IMR-90 (cell line): Measurements from ENCODE around the gene C13orf46. TPM values are rescaled to one million over a fixed set of nuclear protein-coding genes. Genes with fewer than 3 reads are reported as not detected.
"Not testable (repeated sequence)": the region's sequence is repeated elsewhere in the genome, so short reads cannot be mapped to it uniquely, and the experiment has no call there.

Experiments used
- ATAC-seq: fragments of 200-7000 bp; cut with Tn5 transposase; 2 replicates; pipeline ENCODE4 v1.9.1; 2020; ENCODE audit warnings: low read depth, mild to moderate bottlenecking, moderate library complexity
- BruUV-seq: library from RNA; stranded (reverse); fragments of 400-500 nt; replicated peaks from 2 replicates; lab custom pipeline; 2021; lab: Mats Ljungman, UMichigan
- CTCF ChIA-PET: fragments of 300-600 bp; formaldehyde crosslinking; extraction: SDS; loops from one replicate; lab custom pipeline; 2021; ENCODE audit warnings: antibody characterized with exemption; lab: Yijun Ruan, JAX
- POLR2A ChIA-PET: fragments of 300-600 bp; sonication (Branson Sonifier 250); formaldehyde crosslinking; loops from one replicate; lab custom pipeline; 2022; ENCODE audit warnings: antibody characterized with exemption; ENCODE audit not compliant: unreplicated experiment; lab: Charles Lee
- DNase-seq: peaks from one replicate; pipeline ENCODE4 v3.0.0; 2013
- H2AFZ ChIP-seq: replicated peaks from 2 replicates; pipeline ENCODE3; 2013; ENCODE audit warnings: low read length, mild to moderate bottlenecking; ENCODE audit not compliant: poor library complexity
- H2AK5ac ChIP-seq: 2 replicates; pipeline ENCODE4 v1.6.1; 2013; ENCODE audit warnings: low read depth, low read length, inconsistent platforms
- H2AK9ac ChIP-seq: replicated peaks from 2 replicates; pipeline ENCODE3; 2013; ENCODE audit warnings: mild to moderate bottlenecking, low read depth, low read length, moderate library complexity; ENCODE audit not compliant: poor library complexity
- H2BK120ac ChIP-seq: 2 replicates; pipeline ENCODE4 v1.6.1; 2013; ENCODE audit warnings: low read depth, low read length, inconsistent platforms
- H2BK15ac ChIP-seq: 3 replicates; pipeline ENCODE4 v1.6.1; 2013; ENCODE audit warnings: low read depth, low read length, inconsistent platforms
- H2BK20ac ChIP-seq: 2 replicates; pipeline ENCODE4 v1.6.1; 2013; ENCODE audit warnings: low read depth, mild to moderate bottlenecking, inconsistent platforms, low read length, moderate library complexity
- H2BK5ac ChIP-seq: 2 replicates; pipeline ENCODE4 v1.6.1; 2013; ENCODE audit warnings: mild to moderate bottlenecking, low read depth, low read length, inconsistent platforms; ENCODE audit not compliant: poor library complexity, severe bottlenecking
- H3K14ac ChIP-seq: replicated peaks from 2 replicates; pipeline ENCODE4 v1.6.1; 2013; ENCODE audit warnings: low read depth, low read length, inconsistent platforms
- H3K18ac ChIP-seq: 2 replicates; pipeline ENCODE4 v1.6.1; 2013; ENCODE audit warnings: low read depth, low read length, control low read depth
- H3K23ac ChIP-seq: 2 replicates; pipeline ENCODE4 v1.6.1; 2013; ENCODE audit warnings: low read depth, low read length, inconsistent platforms
- H3K27ac ChIP-seq: 2 replicates; pipeline ENCODE4 v1.5.1; 2013; ENCODE audit warnings: mild to moderate bottlenecking, control low read depth, low read length; ENCODE audit not compliant: insufficient read depth
- H3K27me3 ChIP-seq: 2 replicates; pipeline ENCODE4 v1.6.1; 2013; ENCODE audit warnings: low read length; ENCODE audit not compliant: control insufficient read depth, insufficient read depth
- H3K36me3 ChIP-seq: 2 replicates; pipeline ENCODE4 v1.6.1; 2013; ENCODE audit warnings: low read length, mixed read lengths; ENCODE audit not compliant: control insufficient read depth, insufficient read depth
- H3K4ac ChIP-seq: 2 replicates; pipeline ENCODE4 v1.6.1; 2013; ENCODE audit warnings: low read depth, low read length, inconsistent platforms
- H3K4me1 ChIP-seq: 2 replicates; pipeline ENCODE4 v1.6.1; 2013; ENCODE audit warnings: low read length, mixed read lengths; ENCODE audit not compliant: control insufficient read depth, insufficient read depth
- H3K4me2 ChIP-seq: 2 replicates; pipeline ENCODE4 v1.6.1; 2013; ENCODE audit warnings: low read depth, mild to moderate bottlenecking, control low read depth, low read length, moderate library complexity
- H3K4me3 ChIP-seq: 2 replicates; pipeline ENCODE4 v1.5.1; 2013; ENCODE audit warnings: low read depth, mild to moderate bottlenecking, control low read depth, low read length, moderate library complexity; ENCODE audit not compliant: insufficient read depth
- H3K56ac ChIP-seq: 2 replicates; pipeline ENCODE4 v1.6.1; 2013; ENCODE audit warnings: low read length, inconsistent platforms; ENCODE audit not compliant: insufficient read depth; ENCODE audit errors: extremely low read depth
- H3K79me1 ChIP-seq, 2 experiments: 2 replicates each; pipeline ENCODE4 v1.6.1; 2013; ENCODE audit warnings: low read length in 2 of 2, inconsistent platforms in 1 of 2, low read depth in 1 of 2
- H3K9ac ChIP-seq: 2 replicates; pipeline ENCODE4 v1.6.1; 2013; ENCODE audit warnings: low read depth, low read length, control low read depth
- H3K9me1 ChIP-seq: 2 replicates; pipeline ENCODE4 v1.6.1; 2013; ENCODE audit warnings: low read length, inconsistent platforms; ENCODE audit not compliant: insufficient read depth
- H3K9me3 ChIP-seq: 2 replicates; pipeline ENCODE4 v1.6.1; 2013; ENCODE audit warnings: low read length; ENCODE audit not compliant: control insufficient read depth, insufficient read depth
- H4K20me1 ChIP-seq: 2 replicates; pipeline ENCODE4 v1.6.1; 2013; ENCODE audit warnings: low read length, inconsistent platforms; ENCODE audit not compliant: insufficient read depth
- H4K5ac ChIP-seq: 2 replicates; pipeline ENCODE4 v1.6.1; 2013; ENCODE audit warnings: mild to moderate bottlenecking, low read depth, low read length, control low read depth
- H4K8ac ChIP-seq, 2 experiments: 2 replicates each; pipeline ENCODE4 v1.6.1; 2013; ENCODE audit warnings: low read depth in 2 of 2, low read length in 2 of 2, control low read depth in 1 of 2, inconsistent platforms in 1 of 2
- H4K91ac ChIP-seq: 2 replicates; pipeline ENCODE4 v1.6.1; 2013; ENCODE audit warnings: low read depth, low read length, inconsistent platforms; ENCODE audit not compliant: insufficient read depth
- WGBS, 2 experiments: methylation state at CpG; one replicate each; pipeline versions ENCODE4 v1.1.5 to v1.1.7; 2013; ENCODE audit warnings: missing lambda C conversion rate in 2 of 2; ENCODE audit not compliant: insufficient read length in 1 of 2; ENCODE audit errors: extremely low coverage in 2 of 2; 5-methylcytosine and 5-hydroxymethylcytosine counted together
- dilution Hi-C: fragments of 300-500 bp; cut with HindIII; formaldehyde crosslinking; loops from one replicate; pipeline ENCODE4 v1.14.3; 2018; ENCODE audit warnings: low sequenced_read_pairs; ENCODE audit not compliant: unreplicated experiment
- in situ Hi-C: fragments of 300-500 bp; cut with MboI; formaldehyde crosslinking; loops from 3 replicates; pipeline ENCODE4 v1.14.3; 2019; ENCODE audit warnings: low sequenced_read_pairs, inconsistent platforms, mixed read lengths
- intact Hi-C: fragments of 100-400 bp; cut with micrococcal nuclease; formaldehyde crosslinking; loops from 2 replicates; pipeline ENCODE4 v1.10.0; 2022
- polyA plus RNA-seq, 3 experiments: library from polyadenylated mRNA; depleted of rRNA; stranded (reverse); fragments of >200 nt; gene quantifications; 2 replicates each; pipeline ENCODE4 v1.2.3, GENCODE V29; 2012; ENCODE audit warnings: low replicate concordance in 1 of 3
- total RNA-seq: library from RNA; depleted of rRNA; stranded (reverse); fragments of >200 nt; gene quantifications from 2 replicates; pipeline ENCODE4 v1.2.3, GENCODE V29; 2012

The C13orf46 gene
- total and polyA plus RNA-seq, 2 of the 4 experiments (the other 2 are of a cell fraction): under 0.01 to 2.1 TPM

DNA sequence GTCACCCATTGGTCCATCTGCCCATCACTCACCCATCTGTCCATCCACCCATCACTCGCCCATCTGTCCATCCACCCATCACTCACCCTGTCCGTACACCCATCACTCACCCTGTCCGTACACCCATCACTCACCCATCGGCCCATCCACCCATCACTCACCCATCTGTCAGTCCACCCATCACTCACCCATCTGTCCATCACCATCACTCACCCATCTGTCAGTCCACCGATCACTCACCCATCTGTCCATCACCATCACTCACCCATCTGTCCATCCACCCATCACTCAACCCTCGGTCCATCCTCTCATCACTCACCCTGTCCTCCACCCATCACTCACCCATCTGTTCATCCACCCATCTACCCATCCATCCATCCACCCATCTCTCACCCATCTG, 15.0 kb upstream of the C13orf46 start:
- POLR2A ChIA-PET, CTCF ChIA-PET, H2AK5ac ChIP-seq, BruUV-seq, H2AFZ ChIP-seq, H4K8ac ChIP-seq, ATAC-seq, H3K9me1 ChIP-seq, in situ Hi-C loops, H3K4me1 ChIP-seq, H4K91ac ChIP-seq, H3K18ac ChIP-seq, H3K9me3 ChIP-seq, H3K56ac ChIP-seq, H3K14ac ChIP-seq, DNase-seq, H3K27me3 ChIP-seq, H2AK9ac ChIP-seq, H3K27ac ChIP-seq, H2BK15ac ChIP-seq, H3K4ac ChIP-seq, intact Hi-C loops, H3K4me3 ChIP-seq, H3K9ac ChIP-seq, H4K5ac ChIP-seq, H2BK120ac ChIP-seq, H3K4me2 ChIP-seq, dilution Hi-C loops, H2BK20ac ChIP-seq, H3K23ac ChIP-seq: not testable (repeated sequence)
- Histone ChIP-seq H3K79me1 (peaks cover 25 to 38% of the 10 kb centered on the region in 2 experiments), H4K20me1 (peaks cover 12% of the 10 kb centered on the region; the same call in 1 of the 2 replicates), H3K36me3 (peaks cover 39% of the 10 kb centered on the region), H2BK5ac (peak overlapping the region; percentile 45)
- WGBS, 2 experiments: 96% methylated on average over 6 of the region's 6 CpGs; no CpG with 5 or more reads in 1 of the 2 experiments
